CD4-positive, alpha-beta T cell treated with Interleukin-15 for 1 hour (primary cell): Measurements from ENCODE around the gene CCDC190.
"Not testable (repeated sequence)": the region's sequence is repeated elsewhere in the genome, so short reads cannot be mapped to it uniquely, and the experiment has no call there.

ENCODE experiments used
- DNase-seq: peaks from one replicate; pipeline ENCODE4 v3.0.0-alpha.2; 2020

Gene CCDC190

DNA sequence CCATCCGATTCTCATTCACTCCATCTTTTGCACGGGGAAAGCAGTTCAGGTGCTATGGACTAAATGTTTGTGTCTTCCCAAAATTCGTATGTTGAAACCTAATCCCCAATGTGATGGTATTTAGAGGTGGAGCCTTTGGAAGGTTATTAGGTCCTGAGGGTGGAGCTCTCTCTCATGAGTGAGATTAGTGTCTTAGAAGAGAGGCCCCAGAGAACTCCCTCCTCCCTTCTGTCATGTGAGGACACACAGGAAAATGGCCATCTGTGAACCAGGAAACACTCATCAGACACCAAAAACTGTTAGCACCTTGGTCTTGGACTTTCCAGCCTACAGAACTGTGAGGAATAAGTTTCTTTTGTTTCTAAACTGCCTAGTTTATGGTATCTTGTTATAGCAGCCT, 15.8 kb upstream of the CCDC190 start:
- DNase-seq, result no peak

DNA sequence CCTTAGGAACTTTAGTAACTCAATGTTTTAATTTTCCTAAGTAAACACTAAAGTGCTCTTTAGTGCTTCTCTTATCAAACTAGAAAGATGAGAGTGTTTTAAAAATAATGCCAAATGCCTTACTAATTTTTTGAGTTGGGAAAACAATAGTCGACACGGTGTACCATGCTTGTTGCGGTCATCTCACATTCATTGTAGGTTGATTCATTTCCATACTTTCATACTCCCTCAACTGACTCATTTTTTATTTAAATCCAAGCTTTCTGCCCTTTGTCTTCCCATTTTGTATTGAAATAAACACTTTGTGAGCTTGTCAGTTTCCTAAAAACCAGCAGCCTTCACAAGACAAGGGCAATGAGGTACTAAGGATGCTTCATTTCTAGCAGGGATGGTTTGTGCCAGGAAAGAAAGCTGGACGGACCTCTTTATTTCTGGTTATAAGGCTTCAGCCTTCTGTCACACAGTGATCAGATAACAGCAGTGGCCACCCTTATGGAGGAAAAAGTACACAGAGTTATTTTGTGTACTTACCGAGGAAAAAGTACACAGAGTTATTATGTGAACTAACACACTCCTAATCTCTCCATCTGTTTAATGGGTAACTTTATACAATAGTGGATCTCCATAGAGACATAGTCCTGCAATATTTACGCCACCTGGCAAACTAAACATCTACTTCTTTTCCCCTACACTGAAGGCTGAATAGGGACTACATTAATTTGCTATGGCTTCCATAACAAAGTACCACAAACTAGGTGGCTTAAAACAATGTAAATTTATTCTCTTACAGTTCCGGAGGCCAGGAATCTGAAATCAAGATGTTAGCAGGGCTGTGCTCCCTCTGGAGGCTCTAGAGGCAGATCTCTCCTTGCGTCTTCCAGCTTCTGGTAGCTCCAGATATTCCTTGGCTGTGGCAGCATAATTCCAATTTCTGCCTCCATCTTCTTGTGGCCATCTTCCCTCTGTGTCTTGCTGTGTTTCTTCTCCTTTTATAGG, 13.0 kb upstream of the CCDC190 start:
- DNase-seq, result no peak

GRCh38 chr1:162872981-162873380, 12.0 kb upstream of the CCDC190 start:
- DNase-seq, result no peak

GRCh38 chr1:162871417-162871816, 10.4 kb upstream of the CCDC190 start:
- DNase-seq, result not testable (repeated sequence)

DNA sequence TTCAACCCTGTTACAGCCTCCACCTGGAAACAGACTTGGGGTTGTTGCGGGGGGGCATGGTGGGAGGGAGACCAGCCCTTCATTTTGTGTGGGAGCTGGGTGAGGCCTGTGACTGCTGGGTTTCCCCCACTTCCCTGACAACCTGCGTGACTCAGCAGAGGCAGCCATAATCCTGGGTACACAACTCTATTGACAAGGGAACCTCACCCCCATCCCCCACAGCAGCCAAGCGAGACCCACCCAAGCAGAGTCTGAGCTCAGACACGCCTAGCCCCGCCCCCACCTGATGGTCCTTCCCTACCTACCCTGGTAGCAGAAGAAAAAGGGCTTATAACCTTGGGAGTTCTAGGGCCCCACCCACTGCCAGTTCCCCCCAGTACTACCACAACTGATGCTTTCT, 8.0 kb upstream of the CCDC190 start:
- no peak for DNase-seq

GRCh38 chr1:162861625-162862024, 650 bp upstream of the CCDC190 start:
- DNase-seq, result no peak

GRCh38 chr1:162859191-162859590, 1.8 kb downstream of the CCDC190 start:
- no peak for DNase-seq

- DNase-seq, result no peak
Measured at GRCh38 chr1:162857850-162858249, 3.1 kb downstream of the CCDC190 start.

DNA sequence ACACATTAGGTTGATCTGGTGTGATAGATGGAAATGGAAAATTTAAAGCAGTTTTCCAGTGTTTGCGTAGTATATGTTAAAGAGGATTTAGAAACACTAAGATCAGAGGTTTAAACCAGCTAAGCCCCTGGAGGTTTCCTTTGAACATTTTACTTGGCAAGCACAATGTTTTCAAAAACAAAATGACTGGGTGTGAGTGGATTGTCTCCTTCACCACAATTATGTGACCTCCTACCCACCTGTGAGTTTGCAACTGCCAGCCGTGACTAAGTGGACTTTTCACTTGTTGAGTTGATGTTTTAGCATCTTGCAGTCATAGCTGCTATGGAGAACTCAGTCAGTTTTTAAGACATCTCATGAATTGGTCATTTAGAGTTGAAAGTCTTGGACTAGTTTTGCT, 4.7 kb downstream of the CCDC190 start:
- DNase-seq, result no peak

- no peak for DNase-seq
Measured at GRCh38 chr1:162855461-162856150, 5.4 kb downstream of the CCDC190 start.

DNA sequence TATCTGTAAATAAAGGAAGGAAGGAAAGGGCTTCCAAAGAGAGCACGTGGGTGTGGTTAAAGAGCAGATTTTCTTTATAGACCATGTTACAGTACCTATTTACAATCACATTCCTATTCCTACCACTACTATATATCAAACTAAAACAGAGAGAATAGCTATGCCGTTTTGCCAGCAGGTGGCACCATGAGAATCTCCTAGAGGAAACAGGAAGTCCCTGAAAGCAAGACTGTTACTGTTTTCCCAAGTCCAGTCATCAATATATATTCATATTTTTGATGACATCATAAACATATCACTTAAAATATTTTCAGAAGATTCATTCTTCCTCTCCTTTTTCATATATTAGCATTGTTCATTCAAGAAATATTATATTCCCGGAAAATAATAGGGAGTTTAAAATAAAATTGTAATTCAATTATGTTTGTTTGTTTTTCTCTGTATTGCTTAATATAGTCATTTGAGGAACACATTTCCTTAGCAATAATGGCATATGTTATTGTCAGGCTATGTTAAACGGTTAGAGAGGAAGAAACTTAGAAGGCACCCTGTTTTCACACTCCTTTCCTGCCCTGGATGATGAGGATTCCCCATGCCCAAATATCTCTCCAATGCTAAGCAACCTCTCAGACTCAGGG, 6.6 kb downstream of the CCDC190 start:
- DNase-seq, result peak; percentile 32

GRCh38 chr1:162851341-162851740, 9.6 kb downstream of the CCDC190 start:
- no peak for DNase-seq

- no peak for DNase-seq
Measured at GRCh38 chr1:162849711-162850110, 11.3 kb downstream of the CCDC190 start.

- DNase-seq, result peak; percentile 59
Measured at GRCh38 chr1:162847839-162848453, 13.0 kb downstream of the CCDC190 start.

GRCh38 chr1:162846256-162847212, 14.4 kb downstream of the CCDC190 start:
- no peak for DNase-seq

DNA sequence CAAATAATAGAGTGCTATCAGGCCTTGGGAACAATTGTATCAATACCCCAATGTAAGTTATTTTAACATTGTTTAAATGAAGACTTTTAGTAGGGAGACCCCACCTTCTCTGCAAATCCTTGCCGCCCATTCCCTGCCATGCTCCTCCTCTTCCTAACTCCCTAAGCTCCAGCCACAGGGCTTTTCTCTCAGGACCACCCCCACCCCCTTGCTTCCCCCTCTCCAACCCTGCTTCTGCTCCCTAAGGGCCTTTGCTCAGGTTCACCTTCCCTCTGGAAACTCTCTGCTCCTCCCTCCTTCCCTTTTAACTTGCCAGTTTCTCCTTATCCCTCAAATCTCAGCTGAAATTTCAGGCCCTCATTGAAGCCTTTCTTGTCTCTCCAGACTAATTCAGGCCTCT, 16.8 kb downstream of the CCDC190 start:
- no peak for DNase-seq

DNA sequence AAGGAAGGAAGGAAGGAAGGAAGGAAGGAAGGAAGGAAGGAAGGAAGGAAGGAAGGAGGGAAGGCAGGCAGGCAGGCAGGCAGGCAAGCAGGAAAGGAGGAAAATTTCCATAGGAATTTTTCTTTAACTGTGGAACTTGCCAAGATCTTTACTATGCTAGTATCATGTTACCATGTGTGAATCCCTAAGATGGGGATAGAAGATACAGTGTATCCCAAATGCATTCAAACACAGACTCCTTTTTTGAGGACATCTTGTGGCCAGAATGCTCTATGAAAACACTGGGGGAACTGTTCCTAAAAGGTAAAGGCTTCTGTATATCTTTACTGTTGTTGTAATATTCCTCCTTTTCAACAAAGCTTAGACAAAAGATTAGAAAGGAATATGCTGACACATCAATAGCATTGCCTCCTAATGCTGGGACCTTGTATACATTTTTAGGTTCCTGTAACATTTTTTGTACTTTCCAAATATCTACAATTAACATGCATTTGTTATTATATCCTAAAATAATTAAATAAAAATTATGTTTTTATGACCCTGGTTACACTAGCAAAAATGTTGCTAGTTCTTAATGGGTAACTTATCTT, 20.6 kb downstream of the CCDC190 start:
- no peak for DNase-seq

DNA sequence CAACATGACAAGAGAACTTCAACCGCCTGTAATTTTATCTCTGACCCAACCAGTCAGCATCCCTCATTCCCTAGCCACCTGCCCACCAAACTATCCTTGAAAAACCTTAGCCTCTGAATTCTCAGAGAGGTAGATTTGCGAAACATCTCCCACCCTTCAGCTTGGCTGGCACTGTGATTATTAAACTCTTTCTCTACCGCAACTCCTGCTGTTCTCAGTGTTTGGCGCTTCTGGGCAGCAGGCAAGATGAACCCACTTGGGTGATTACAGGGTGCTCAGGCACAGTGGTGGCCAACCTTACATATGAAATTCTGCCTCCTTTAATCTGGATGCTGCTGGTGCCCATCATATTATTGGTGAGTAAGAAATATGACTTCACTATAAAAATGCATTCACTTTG, 22.1 kb downstream of the CCDC190 start:
- DNase-seq, result no peak

- no peak for DNase-seq
Measured at GRCh38 chr1:162835157-162835899, 25.6 kb downstream of the CCDC190 start.

GRCh38 chr1:162832470-162832869, 28.5 kb downstream of the CCDC190 start:
- DNase-seq, result no peak

GRCh38 chr1:162829268-162829667, 31.7 kb downstream of the CCDC190 start:
- DNase-seq, result no peak
